Stimulated activated naive B cell treated with anti-CD40 and anti-IgM and Interleukin-4, amounts not matched to agents 10 μg/mL and 1 μg/mL and 100 μg/mL, for 72 hours (primary cell): Measurements from ENCODE around the gene ABLIM1.

Source experiments
- ATAC-seq, 2 donors: fragments of 150-1000 bp; cut with Tn5 transposase; replicated peaks; 2 replicates each; pipeline ENCODE4 v1.10.0; 2021; ENCODE audit warnings: moderate library complexity in 1 of 2
- DNase-seq: peaks from one replicate; pipeline ENCODE4 v3.0.0; 2021
- H3K27ac Mint-ChIP-seq: one replicate; pipeline ENCODE4 v1.8.0; 2022; ENCODE audit warnings: mild to moderate bottlenecking, mixed read lengths
- H3K27me3 Mint-ChIP-seq, 2 donors: one replicate each; pipeline ENCODE4 v1.8.0; 2022; ENCODE audit warnings: mixed read lengths in 2 of 2
- H3K36me3 Mint-ChIP-seq, 2 donors: one replicate each; pipeline ENCODE4 v1.8.0; 2022; ENCODE audit warnings: mixed read lengths in 2 of 2, mild to moderate bottlenecking in 1 of 2
- H3K4me1 Mint-ChIP-seq, 2 donors: one replicate each; pipeline ENCODE4 v1.8.0; 2022; ENCODE audit warnings: mixed read lengths in 2 of 2, mild to moderate bottlenecking in 1 of 2
- H3K4me3 Mint-ChIP-seq, 2 donors: one replicate each; pipeline ENCODE4 v1.8.0; 2022; ENCODE audit warnings: mild to moderate bottlenecking in 2 of 2, mixed read lengths in 2 of 2, moderate library complexity in 1 of 2
- H3K9me3 Mint-ChIP-seq, 2 donors: one replicate each; pipeline ENCODE4 v1.8.0; 2022; ENCODE audit warnings: mixed read lengths in 2 of 2, mild to moderate bottlenecking in 1 of 2

Gene ABLIM1

DNA sequence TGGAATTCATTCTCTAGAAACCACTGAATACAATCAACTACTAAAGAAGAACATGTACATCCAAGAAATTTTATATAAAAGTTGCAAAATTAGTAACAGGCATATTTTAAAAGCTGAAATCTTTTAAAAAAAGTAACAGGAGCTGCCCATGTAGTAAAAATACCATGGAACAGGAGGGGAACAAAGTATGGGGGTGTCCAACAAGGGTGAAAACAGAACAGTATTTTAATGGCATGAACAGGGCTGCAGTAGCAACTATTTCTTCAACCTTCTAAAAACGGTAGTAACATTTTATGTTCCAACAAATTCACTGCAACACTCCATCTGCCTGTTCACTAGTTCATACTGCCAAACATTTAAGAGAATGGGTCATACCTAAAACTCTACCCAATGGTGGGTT, 77.0 kb downstream of the ABLIM1 start:
- H3K36me3 Mint-ChIP-seq, result no peaks in the 10 kb centered on the region

DNA sequence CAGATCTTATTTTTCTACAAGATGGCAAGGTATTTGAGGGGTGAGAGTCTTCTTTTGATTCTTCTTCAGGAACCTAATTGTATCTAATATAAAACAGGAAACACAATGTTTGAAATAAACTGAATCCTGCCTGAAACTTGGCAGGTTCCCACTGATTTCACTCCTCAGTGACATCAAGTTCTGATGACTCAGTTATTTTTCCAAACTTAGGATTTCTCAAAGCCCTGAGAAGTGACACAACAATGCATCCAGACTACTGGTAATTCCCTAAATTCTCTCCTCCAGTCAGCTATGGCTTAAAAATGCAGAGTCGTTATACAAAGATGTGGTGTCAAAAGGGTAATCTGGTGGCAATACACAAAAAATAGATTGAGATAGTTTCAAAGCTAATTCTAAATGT, 80.9 kb downstream of the ABLIM1 start:
- Mint-ChIP-seq H3K4me3 (no peak overlapping the region), H3K27me3 (no peaks in the 10 kb centered on the region), H3K36me3 (no peaks in the 10 kb centered on the region), H3K9me3 (no peaks in the 10 kb centered on the region), H3K27ac (no peak overlapping the region), H3K4me1 (no peaks in the 10 kb centered on the region)
- ATAC-seq (no peak), DNase-seq (no peak)

More for the DNA sequence above, 77.0 kb downstream of the ABLIM1 start:
- H3K4me3 Mint-ChIP-seq, result no peak overlapping the region
- no peak overlapping the region for H3K27ac Mint-ChIP-seq
- H3K4me1 Mint-ChIP-seq, result no peaks in the 10 kb centered on the region
- H3K9me3 Mint-ChIP-seq, result no peaks in the 10 kb centered on the region
- no peaks in the 10 kb centered on the region for H3K27me3 Mint-ChIP-seq
- ATAC-seq (no peak), DNase-seq (no peak)

DNA sequence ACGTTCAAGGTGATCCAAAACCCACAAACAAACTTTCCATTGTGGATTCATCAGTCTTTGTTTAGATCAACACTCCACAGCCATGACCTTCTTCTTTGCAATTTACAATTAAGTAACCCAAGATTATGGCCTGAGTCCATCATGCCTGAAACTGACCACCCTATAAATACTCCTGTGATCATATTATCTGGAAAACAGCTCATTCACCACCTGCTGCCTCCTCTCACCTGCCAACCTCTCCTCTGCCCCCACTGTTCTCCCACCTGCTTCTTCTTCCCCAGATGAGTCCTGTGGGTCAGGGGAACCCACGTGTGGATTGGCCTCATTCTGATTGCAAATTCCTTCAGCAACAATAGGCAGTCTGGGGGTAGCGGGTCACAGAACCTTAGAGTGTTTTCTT, 81.4 kb downstream of the ABLIM1 start:
- ATAC-seq, result no peak
- Mint-ChIP-seq H3K4me3 (no peak overlapping the region), H3K36me3 (no peaks in the 10 kb centered on the region), H3K9me3 (no peaks in the 10 kb centered on the region), H3K27ac (no peak overlapping the region), H3K27me3 (no peaks in the 10 kb centered on the region), H3K4me1 (no peaks in the 10 kb centered on the region)
- DNase-seq, result no peak

DNA sequence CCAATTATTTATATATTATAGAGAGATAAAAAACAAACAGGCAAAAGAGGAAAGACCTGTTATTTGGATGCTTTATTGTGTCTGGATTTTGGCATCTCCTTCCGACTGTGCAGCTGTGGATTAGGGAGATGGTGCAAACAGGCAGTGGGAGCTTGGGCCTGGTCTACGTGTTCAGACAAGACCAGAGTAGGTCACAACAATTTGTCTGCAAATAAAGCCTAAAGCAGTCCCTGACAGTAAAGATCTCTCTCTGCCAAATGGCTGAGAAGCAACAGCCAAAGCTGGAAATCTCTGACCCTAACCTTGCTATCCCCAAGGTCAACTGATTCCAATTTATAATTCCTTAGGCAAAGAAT, 82.0 kb downstream of the ABLIM1 start:
- H3K9me3 Mint-ChIP-seq, result no peaks in the 10 kb centered on the region
- no peak for DNase-seq
- H3K4me3 Mint-ChIP-seq, result no peak overlapping the region
- ATAC-seq, result no peak
- no peaks in the 10 kb centered on the region for H3K36me3 Mint-ChIP-seq
- H3K27me3 Mint-ChIP-seq, result no peaks in the 10 kb centered on the region
- no peaks in the 10 kb centered on the region for H3K4me1 Mint-ChIP-seq
- no peak overlapping the region for H3K27ac Mint-ChIP-seq

DNA sequence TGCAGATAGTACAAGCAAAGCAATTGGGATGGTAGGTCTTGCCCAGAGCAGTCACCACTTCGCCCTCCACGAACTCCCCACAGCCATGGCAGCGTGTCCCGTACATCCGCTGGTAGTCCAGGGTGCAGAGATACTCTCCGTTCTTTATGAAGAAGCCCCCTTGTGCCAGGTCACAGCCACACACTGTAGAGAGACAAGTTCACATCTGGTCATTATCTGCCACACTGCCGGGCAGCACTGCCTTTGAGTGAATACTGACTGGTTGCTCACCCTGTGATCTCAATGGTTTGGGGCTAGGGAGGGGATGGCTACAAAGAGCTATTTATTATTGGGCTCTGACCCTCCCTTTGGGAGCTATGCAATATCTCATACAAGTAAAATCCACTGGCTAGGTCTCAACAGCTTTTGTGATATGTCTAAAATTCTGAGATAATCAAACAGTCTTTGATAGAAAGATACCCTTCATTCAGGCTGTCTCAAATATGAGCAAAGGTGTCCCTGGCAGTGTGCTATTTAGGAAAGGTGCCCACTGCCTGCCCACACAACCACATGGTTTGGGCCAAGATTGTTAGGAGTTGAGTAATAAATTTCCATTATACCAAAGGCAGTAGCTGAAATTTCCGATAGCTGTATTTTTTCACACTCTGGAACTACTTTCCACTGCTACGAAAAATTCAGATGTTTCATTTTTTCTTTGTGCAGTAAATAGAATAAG, 82.5 kb downstream of the ABLIM1 start:
- H3K9me3 Mint-ChIP-seq, result no peaks in the 10 kb centered on the region
- DNase-seq, result no peak
- no peak overlapping the region for H3K27ac Mint-ChIP-seq

DNA sequence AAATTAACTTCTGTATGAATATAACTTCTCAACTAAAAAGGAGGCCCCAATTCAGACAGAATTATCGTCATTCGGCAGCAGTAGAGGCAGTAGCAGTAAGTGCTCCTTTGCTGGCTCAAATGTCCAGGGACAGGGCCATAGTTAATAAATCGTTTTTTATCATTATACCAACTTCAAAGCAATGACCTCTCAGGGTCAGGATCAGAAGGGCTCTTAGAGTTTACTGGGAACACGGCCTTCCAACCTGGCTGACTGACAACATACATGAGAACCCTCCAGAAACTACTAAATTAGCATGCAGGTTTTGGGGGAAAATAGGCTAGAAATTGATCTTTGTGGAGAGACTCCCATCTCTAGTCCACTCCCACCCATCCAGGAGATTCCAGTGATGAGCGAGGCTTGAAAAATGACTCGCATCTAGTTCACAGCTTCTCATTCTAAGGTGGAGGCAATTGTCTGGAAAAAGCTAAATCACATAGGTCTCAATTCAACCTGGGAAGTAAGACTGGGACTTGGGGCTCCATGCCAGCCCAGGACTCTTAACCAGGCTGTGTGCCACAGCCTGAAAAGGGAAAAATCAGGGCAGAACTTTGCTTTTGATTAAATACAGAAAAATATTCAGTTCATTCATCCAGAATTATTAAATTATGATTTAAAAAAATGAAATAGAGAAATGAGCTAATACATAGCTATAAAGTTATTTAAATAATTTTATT, 84.6 kb downstream of the ABLIM1 start:
- Mint-ChIP-seq H3K27me3 (no peaks in the 10 kb centered on the region), H3K36me3 (no peaks in the 10 kb centered on the region), H3K4me3 (no peak overlapping the region), H3K27ac (no peak overlapping the region), H3K4me1 (no peaks in the 10 kb centered on the region), H3K9me3 (no peaks in the 10 kb centered on the region)
- DNase-seq (no peak), ATAC-seq (no peak)

More for the DNA sequence above, 82.5 kb downstream of the ABLIM1 start:
- H3K4me1 Mint-ChIP-seq, result no peaks in the 10 kb centered on the region
- H3K36me3 Mint-ChIP-seq, result no peaks in the 10 kb centered on the region
- no peaks in the 10 kb centered on the region for H3K27me3 Mint-ChIP-seq
- no peak overlapping the region for H3K4me3 Mint-ChIP-seq
- no peak for ATAC-seq

DNA sequence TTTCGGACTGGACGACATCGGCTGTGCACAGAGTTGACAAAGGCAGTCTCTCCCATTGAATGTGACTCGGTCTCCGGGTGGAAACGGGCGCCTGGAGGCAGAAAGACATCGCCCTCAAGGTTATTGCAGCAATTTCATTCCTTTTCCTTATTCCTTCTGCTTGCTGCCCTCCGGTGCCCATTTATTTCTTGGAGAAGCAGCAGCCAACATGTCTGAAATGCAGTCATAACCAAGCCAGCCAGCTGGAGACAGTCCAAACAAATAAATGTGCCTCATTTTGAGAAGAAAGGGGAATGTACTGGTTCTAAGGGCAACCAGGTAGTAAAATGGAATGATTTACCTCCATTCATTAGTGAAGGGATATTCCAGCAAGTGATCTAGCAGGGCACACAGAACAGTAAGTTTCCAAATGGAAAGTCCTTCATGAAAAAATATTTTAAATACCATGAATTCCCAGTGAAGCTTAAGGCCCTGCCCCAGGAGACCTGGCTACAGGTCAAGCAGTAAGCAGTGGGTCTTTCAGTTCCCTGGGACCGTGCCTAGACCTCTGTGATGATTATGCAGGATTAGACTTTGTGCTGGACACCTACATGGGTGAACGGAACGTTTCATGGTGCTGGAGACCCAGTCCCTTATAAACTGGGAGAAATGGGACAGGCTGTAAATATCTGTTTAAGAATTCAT, 86.6 kb downstream of the ABLIM1 start:
- ATAC-seq (no peak), DNase-seq (no peak)
- Mint-ChIP-seq H3K4me1 (no peaks in the 10 kb centered on the region), H3K9me3 (no peaks in the 10 kb centered on the region), H3K36me3 (no peaks in the 10 kb centered on the region), H3K27ac (no peak overlapping the region), H3K4me3 (no peak overlapping the region), H3K27me3 (no peaks in the 10 kb centered on the region)

DNA sequence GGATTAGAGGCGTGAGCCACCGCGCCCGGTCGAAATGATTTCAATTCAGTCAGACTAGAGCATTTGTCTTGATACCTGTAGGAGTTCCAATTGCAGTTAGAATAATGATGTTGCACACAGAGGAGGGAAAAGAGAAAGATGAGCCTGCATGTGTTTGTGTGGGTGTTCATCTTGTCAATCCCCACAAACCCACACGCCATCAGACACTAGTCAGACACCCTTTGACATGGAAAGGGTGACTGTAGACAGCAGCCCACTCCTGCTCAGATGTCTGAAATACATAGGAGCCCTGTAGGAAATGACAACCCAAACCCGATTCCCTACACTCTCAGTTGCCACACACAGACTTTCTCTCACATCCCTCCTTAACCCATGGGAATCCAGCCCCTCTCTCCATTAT, 92.0 kb downstream of the ABLIM1 start:
- DNase-seq (no peak), ATAC-seq (no peak)
- Mint-ChIP-seq H3K4me1 (no peaks in the 10 kb centered on the region), H3K4me3 (no peak overlapping the region), H3K27ac (no peak overlapping the region), H3K36me3 (no peaks in the 10 kb centered on the region), H3K27me3 (peaks cover 0 to 8% of the 10 kb centered on the region in 2 donors), H3K9me3 (no peaks in the 10 kb centered on the region)

DNA sequence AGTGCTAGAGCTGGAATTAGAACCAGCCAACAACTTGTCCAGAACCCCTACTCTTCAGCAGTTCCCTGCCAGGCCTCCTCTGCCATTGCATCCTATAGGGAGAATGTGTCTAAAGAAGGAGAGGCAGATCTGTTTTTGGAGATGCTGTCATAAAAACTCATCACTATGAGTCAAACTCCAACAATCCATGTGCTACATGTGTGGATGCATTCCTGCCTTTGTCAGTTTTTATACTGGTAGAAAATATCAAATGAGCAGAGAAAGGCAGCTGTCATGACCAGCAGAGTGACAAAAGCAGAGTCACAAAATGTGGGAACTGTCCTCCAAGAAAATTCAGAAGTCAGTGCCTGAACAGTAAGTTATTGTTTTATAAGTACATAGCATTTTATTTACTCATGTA, 93.0 kb downstream of the ABLIM1 start:
- H3K9me3 Mint-ChIP-seq, result no peaks in the 10 kb centered on the region
- no peak overlapping the region for H3K27ac Mint-ChIP-seq
- no peaks in the 10 kb centered on the region for H3K4me1 Mint-ChIP-seq
- H3K36me3 Mint-ChIP-seq, result no peaks in the 10 kb centered on the region
- ATAC-seq (no peak), DNase-seq (no peak)
- H3K27me3 Mint-ChIP-seq, result peaks cover 0 to 8% of the 10 kb centered on the region in 2 donors
- no peak overlapping the region for H3K4me3 Mint-ChIP-seq

DNA sequence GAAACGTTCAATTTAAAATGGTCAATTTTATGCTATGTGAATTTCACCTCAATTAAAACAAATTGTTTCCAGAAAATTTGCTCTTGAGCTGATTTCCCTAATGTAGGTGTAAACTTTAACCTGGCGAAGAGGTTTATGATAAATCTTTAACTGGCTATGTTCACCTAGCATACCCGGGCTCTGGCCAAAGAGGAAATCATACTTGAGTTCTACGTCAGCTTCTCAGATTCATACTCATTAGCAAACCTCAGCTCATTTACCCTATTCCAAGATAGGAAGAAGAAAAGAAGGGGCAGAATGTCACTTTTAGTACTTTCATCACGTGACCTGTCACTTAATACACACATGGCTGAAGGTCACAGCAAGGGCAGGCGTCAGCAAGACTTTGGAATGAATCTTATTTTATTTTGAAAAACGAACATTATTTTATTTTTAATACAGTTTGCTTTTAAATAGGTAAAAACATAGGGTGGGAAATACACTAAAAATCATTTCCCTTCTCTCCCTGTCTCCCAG, 97.0 kb downstream of the ABLIM1 start:
- H3K9me3 Mint-ChIP-seq, result peaks cover 7 to 8% of the 10 kb centered on the region in 2 donors
- ATAC-seq, result no peak
- H3K27ac Mint-ChIP-seq, result no peak overlapping the region
- DNase-seq, result no peak
- H3K4me1 Mint-ChIP-seq, result no peaks in the 10 kb centered on the region
- peaks cover 0 to 8% of the 10 kb centered on the region in 2 donors for H3K27me3 Mint-ChIP-seq
- peaks cover 0 to 6% of the 10 kb centered on the region in 2 donors for H3K36me3 Mint-ChIP-seq
- no peak overlapping the region for H3K4me3 Mint-ChIP-seq

DNA sequence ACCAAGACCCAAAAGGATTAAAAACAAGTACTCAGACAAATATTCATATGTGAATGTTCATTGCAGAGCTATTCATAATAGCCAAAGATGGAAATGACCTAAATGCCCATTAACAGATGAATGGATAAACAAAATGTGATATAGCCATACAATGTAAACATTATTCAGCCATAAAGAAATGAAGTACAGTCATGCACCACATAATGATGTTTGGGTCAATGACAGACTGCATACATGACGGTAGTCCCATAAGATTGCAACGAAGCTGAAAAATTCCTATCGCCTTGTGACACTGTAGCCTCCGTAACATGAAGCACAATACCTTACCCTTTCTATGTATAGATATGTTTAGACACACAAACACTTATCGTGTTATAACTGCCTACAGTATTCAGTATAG, 97.9 kb downstream of the ABLIM1 start:
- peaks cover 0 to 6% of the 10 kb centered on the region in 2 donors for H3K36me3 Mint-ChIP-seq

DNA sequence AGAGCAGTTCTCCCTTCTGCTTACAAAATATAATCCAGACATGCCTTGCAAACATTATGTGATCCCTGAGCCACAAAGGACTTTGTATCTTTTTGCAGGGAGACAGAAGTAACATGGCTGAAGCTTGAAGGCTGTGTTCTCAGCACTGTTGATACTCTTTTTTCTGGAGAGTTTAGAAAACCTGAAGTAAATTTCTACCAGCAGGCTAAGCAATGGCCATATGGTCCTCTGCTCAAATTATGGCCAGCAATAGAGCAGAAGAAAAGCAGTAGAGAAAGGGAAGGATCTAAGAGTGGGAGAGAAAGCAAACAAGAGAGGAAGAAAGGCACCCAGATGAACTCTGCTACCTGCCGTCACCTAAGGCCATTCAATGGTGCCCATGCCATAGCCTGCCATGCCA, 98.4 kb downstream of the ABLIM1 start:
- Mint-ChIP-seq H3K4me3 (no peak overlapping the region), H3K4me1 (no peaks in the 10 kb centered on the region), H3K27me3 (peaks cover 0 to 6% of the 10 kb centered on the region in 2 donors), H3K9me3 (peaks cover 7 to 8% of the 10 kb centered on the region in 2 donors), H3K27ac (no peak overlapping the region), H3K36me3 (peaks cover 0 to 6% of the 10 kb centered on the region in 2 donors)
- ATAC-seq (no peak), DNase-seq (no peak)

More for the DNA sequence above, 97.9 kb downstream of the ABLIM1 start:
- peaks cover 0 to 8% of the 10 kb centered on the region in 2 donors for H3K27me3 Mint-ChIP-seq
- no peak for ATAC-seq
- H3K4me1 Mint-ChIP-seq, result no peaks in the 10 kb centered on the region
- H3K9me3 Mint-ChIP-seq, result peaks cover 7 to 8% of the 10 kb centered on the region in 2 donors
- H3K4me3 Mint-ChIP-seq, result no peak overlapping the region
- H3K27ac Mint-ChIP-seq, result no peak overlapping the region
- DNase-seq, result no peak

DNA sequence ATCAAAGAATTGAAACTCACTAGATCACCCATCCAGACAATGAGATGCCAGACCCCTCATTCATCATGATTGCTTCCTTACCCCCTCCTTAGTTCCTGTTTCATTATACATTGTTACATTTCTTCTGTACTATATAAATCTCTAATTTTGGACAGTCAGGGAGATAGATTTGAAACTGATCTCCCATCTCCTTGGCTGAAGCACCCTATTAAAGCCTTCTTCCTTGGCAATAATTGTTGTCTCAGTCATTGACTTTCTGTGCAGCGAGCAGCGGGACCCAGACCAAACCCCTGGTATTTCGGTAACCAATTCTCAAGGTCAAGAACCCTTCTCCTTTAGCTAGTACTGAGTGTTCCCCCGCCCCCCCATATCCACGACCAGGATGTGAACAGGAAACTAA, 100.2 kb downstream of the ABLIM1 start:
- Mint-ChIP-seq H3K27ac (peak overlapping the region; percentile 5), H3K27me3 (peaks cover 0 to 3% of the 10 kb centered on the region in 2 donors), H3K4me3 (no peak overlapping the region), H3K4me1 (no peaks in the 10 kb centered on the region), H3K9me3 (peaks cover 7 to 8% of the 10 kb centered on the region in 2 donors), H3K36me3 (peaks cover 0 to 6% of the 10 kb centered on the region in 2 donors)
- ATAC-seq (no peak), DNase-seq (no peak)

DNA sequence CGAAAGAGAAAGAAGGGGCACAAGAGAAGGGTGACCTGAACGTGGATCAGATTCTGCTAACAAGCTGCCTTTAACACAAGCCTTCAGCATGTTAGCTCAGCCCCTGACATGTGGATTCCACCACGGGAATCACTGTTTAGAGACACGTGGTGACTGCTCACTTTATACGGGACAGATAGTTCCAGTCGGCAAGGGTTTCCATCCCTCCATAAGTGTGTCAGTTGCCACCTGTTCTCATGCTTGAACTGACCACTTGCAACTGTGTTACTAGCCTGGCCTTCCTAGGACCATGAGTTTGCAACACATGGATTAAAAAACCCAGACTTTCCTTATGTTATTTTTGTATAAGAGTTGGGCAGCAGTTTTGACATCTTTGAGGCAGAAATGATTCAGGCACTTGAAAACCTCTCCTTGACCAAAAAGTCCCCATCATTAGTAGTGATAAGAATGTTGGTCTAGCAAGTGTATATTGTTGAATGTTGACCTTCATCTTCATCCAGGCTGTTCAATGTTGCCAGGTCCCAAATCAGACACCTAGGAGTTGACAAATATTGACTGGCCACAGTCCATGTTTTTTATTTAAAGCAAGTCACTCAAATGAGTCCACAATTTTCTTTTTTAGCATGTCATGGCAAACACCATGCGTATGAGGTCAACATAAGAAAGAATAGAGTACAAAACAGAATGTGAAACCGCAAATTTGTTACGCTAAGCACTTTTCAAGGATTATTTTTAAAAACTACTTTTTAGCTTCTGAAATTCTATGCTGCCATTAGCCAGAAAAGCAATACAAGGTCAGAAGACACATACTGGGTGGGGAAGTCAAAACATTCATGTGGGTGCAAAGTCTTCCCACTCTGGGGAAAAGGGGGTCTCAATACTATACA, 101.6 kb downstream of the ABLIM1 start:
- no peak for ATAC-seq
- Mint-ChIP-seq H3K27ac (peak overlapping the region; percentile 3), H3K4me1 (no peaks in the 10 kb centered on the region), H3K36me3 (peaks cover 0 to 6% of the 10 kb centered on the region in 2 donors), H3K4me3 (no peak overlapping the region), H3K27me3 (no peaks in the 10 kb centered on the region), H3K9me3 (peaks cover 7 to 8% of the 10 kb centered on the region in 2 donors)
- no peak for DNase-seq
